GM12875 (cell line): ENCODE measurements around the gene HOXB8.

Experiments
- H3K4me3 ChIP-seq: one replicate; pipeline ENCODE4 v1.5.1; 2011; ENCODE audit warnings: low read depth, low read length, control low read depth
- CTCF ChIP-seq: IDR thresholded peaks from 2 replicates; pipeline ENCODE4 v1.5.1; 2011; ENCODE audit warnings: low read depth, mild to moderate bottlenecking, control low read depth, inconsistent platforms, low read length, moderate library complexity, borderline replicate concordance; ENCODE audit not compliant: insufficient read depth

Gene HOXB8

GRCh38 chr17:48636177-48637018 lies 21.3 kb upstream of the HOXB8 start:
- H3K4me3 ChIP-seq, result no peak overlapping the region
- TF ChIP-seq CTCF, result peak; percentile 83

GRCh38 chr17:48634493-48635208 lies 19.6 kb upstream of the HOXB8 start:
- H3K4me3 ChIP-seq, result no peak overlapping the region
- no peak for TF ChIP-seq CTCF

- no peak for TF ChIP-seq CTCF
- no peak overlapping the region for H3K4me3 ChIP-seq
These were observed 18.2 kb upstream of the HOXB8 start for GRCh38 chr17:48633266-48633677.

- H3K4me3 ChIP-seq, result no peak overlapping the region
These were observed 17.6 kb upstream of the HOXB8 start for GRCh38 chr17:48632579-48633265.

GRCh38 chr17:48631693-48632578 lies 16.8 kb upstream of the HOXB8 start:
- no peak overlapping the region for H3K4me3 ChIP-seq
- TF ChIP-seq CTCF, result no peak

More at GRCh38 chr17:48632579-48633265, 17.6 kb upstream of the HOXB8 start:
- TF ChIP-seq CTCF, result no peak

GRCh38 chr17:48630925-48631692 lies 16.0 kb upstream of the HOXB8 start:
- H3K4me3 ChIP-seq, result no peak overlapping the region
- no peak for TF ChIP-seq CTCF
